OCI-LY1 (cell line): ENCODE data around the gene NUDCD3.

Source experiments
- EZH2 ChIP-seq: fragments of 200-600 bp; sonication (generic), shearing (Covaris generic); IDR thresholded peaks from 2 replicates; pipeline ENCODE4 v1.8.0; 2017; ENCODE audit warnings: borderline replicate concordance, mixed run types, mild to moderate bottlenecking, antibody characterized with exemption, low read length, moderate library complexity, mixed read lengths
- TF ChIP-seq, protein P1 (sequence below): fragments of 200-600 bp; sonication (generic), shearing (Covaris generic); IDR thresholded peaks from 2 replicates; pipeline ENCODE4 v1.5.1; 2017; ENCODE audit warnings: mild to moderate bottlenecking, antibody characterized with exemption, low read length, moderate library complexity, mixed read lengths

- TF ChIP-seq, protein P1, sequence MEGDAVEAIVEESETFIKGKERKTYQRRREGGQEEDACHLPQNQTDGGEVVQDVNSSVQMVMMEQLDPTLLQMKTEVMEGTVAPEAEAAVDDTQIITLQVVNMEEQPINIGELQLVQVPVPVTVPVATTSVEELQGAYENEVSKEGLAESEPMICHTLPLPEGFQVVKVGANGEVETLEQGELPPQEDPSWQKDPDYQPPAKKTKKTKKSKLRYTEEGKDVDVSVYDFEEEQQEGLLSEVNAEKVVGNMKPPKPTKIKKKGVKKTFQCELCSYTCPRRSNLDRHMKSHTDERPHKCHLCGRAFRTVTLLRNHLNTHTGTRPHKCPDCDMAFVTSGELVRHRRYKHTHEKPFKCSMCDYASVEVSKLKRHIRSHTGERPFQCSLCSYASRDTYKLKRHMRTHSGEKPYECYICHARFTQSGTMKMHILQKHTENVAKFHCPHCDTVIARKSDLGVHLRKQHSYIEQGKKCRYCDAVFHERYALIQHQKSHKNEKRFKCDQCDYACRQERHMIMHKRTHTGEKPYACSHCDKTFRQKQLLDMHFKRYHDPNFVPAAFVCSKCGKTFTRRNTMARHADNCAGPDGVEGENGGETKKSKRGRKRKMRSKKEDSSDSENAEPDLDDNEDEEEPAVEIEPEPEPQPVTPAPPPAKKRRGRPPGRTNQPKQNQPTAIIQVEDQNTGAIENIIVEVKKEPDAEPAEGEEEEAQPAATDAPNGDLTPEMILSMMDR = no peak
- no peak for TF ChIP-seq EZH2
Observed at GRCh38 chr7:44455155-44455554, 35.3 kb downstream of the NUDCD3 start.
